GM19324 (cell line): ENCODE results near the gene OSBPL9.
"Not testable (repeated sequence)": the region's sequence is repeated elsewhere in the genome, so short reads cannot be mapped to it uniquely, and the experiment has no call there.

Experiments
- ATAC-seq: cut with Tn5 transposase; IDR thresholded peaks from one replicate; pipeline ENCODE4 v1.9.1; 2021; ENCODE audit warnings: mild to moderate bottlenecking, moderate library complexity; ENCODE audit not compliant: unreplicated experiment, low FRiP score

The OSBPL9 gene

GRCh38 chr1:51733426-51733774, 116.5 kb downstream of the OSBPL9 start:
- ATAC-seq, result not testable (repeated sequence)

DNA sequence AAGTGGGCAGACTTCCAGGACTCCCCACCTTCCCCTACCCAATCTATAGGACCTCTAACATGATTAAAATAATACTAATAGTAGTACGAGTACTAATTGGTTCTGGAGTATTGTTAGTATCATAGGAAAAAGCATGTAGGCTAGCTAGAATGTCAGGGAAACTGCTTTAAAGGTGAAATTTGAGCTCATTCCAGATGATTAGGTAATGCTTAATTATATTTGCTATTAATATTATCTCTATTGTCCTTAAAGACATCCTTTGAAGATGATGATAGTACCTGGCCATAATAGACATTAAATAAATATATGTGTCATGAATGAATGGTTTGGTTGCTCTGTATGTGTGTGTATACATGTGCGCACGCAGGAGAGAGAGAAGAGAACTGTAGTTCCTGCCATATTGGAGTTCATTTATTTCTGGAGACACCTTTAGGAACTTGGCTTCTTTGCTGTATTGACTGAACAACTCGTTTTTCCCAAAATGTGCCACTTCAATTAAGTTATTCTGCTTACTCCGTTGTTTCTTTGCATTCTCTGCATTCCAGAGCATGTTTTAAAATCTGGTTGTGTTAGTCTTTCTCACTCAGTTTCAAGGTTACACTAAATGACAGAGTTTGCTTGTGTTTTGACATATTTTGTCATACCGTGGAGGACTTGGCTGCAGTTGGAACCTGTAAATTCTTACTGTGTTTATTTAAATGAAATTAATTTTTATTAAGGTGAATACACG, 117.1 kb downstream of the OSBPL9 start:
- ATAC-seq, result no peak

DNA sequence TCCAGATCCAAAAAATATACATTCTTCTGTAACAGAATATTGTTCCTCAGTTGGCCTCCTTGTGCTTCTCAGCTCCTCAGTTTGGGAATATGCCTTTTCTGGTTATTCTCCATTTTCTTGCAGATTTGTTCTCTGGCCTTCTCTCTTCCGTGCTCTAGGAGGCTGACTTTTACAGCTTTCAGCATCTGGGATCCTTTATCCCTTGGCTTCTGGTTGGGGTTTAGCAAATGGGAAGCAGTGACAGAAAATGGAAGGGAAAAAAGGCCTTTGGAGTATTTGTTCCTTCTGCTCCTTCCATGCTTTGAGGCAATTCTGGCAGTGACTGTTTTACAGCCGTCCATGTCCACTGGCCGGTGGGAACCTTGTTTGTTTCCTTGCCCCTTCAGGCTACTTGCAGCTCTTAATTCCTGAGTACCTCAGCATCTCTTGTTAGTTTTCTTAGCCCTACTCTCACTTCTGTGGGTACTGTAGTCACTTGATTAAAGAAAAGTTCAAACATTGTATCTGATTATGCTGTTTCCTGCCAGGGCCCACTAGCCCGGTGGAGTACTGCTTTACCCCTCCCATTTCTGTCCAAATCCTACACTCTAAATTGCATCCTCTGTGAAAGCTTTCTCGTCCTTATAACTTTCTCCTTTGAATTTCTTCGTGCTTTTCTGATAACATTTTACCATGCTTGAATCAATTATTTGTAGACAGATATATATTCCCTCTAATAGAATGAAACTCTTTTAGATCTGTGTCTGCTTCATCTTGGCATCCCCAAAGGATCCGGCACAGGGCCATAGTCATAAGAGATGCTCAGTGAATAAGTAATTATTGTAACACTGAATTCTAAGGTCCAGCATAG, 118.2 kb downstream of the OSBPL9 start:
- no peak for ATAC-seq

GRCh38 chr1:51735746-51736254, 118.9 kb downstream of the OSBPL9 start:
- ATAC-seq, result no peak

DNA sequence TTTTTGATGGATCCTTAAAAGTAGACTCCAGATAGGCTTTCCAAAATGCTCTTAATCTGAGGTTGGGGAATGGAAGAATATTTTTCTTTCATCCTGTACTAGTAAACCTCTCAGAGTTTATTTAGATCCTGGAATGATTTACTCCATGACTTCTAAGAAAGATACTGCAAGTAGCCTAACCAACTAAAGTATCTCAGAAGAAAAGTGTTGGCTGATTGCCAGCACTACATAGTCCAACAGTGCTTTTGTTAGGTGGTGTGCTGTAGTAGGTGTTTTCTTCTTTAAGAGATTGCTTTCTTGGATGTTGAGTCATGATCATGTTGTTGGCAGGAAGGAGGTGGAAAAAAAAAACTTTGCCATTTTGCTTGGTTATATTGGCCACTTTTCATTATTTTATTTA, 119.8 kb downstream of the OSBPL9 start:
- no peak for ATAC-seq

GRCh38 chr1:51738681-51739080, 121.8 kb downstream of the OSBPL9 start:
- no peak for ATAC-seq

- no peak for ATAC-seq
Measured at GRCh38 chr1:51740652-51741051, 123.8 kb downstream of the OSBPL9 start.

DNA sequence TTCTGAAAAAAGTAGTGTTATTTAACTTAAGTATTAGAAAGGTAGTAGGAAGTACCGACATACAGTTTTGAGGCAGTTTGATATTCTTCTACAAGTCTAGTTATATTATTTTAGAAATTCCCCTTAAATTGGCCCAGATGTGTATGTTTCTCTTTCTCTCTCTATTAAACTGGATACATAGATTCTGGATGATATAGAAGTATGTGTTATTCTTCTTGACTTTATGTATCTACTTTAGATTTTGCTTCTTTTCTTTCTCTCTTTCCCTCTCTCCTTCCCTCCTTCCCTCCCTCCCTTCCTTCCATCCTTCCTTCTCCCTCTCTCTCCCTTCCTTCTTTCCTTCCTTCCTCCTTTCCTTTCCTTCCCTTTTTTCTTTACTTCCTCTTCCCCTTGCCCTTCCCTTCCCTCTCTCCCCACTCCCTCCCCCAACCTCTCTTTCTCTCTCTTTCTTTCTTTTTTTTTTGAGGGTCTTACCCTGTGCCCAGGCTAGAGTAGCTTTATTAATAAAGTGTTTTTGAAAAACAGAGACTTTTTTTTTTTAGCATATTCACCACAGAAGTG, 124.3 kb downstream of the OSBPL9 start:
- no peak for ATAC-seq

- no peak for ATAC-seq
Measured at GRCh38 chr1:51744506-51745303, 127.8 kb downstream of the OSBPL9 start.

DNA sequence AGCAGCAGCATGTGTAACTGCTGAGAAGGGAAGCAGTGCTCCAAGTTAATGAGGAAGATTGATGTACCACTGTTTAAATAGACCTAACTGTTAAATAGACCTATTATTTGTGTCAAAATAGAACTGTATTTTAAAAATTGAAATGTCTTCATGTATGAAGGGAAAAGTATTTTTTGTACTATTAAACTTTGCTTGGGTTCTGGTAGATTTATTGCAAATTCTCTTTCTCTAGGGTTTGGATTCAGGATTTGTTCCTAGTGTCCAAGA, 128.3 kb downstream of the OSBPL9 start:
- ATAC-seq, result no peak

DNA sequence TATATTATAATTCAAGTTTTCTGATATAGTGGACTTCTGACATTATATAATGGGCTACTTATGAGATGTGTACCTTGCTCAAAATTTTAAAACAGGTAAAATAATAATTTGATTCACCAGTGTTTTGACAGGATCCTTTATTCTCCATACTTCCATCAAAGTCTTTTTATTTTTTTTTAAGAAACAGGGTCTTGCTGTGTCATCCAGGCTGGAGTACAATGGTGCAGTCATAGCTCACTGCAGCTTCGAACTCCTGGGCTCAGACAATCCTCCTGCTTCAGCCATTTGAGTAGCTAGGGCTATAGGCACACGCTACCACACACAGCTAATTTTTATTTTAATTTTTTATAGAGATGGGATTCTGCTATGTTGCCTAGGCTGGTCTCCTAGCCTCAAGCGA, 132.3 kb downstream of the OSBPL9 start:
- no peak for ATAC-seq

GRCh38 chr1:51750218-51750617, 133.3 kb downstream of the OSBPL9 start:
- no peak for ATAC-seq

- no peak for ATAC-seq
Measured at GRCh38 chr1:51750729-51751128, 133.8 kb downstream of the OSBPL9 start.

DNA sequence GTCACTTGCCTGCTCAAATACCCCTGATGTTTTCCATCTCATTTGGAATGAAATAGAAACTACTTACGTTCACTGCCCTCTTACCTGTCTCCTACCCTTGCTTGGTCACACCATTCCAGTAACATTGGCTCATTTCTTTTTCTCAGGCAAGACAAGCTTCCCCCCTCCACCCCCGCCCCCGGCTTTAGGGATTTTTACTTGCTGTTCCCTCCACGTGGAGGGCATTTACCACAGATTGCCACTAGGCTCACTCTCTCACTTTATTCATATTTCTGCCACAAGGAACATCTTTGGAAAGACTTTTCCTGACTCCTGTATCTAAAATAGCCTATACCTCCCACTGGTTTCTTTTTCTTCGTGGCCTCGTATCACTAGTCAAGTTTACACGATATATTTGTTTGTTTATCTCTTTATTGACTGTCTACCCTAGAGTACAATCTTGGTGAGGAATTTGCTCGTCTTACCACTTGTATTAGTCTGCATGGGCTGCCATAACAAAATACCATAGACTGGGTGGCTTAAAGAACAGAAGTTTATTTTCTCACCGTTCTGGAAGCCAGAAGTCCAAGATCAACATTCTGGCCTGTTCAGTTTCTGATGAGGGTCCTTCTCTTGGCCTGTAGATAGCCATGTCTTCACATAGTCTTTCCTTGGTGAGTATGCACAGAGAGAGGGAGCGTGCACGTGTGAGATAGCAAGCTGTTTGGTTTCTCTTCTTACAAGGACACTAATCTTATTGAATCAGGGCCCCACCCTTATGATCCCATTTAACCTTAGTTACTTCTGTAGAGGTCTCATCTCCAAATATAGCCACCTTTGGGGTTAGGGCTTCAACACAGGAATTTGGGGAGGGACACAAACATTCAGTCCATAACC, 135.4 kb downstream of the OSBPL9 start:
- ATAC-seq, result no peak

DNA sequence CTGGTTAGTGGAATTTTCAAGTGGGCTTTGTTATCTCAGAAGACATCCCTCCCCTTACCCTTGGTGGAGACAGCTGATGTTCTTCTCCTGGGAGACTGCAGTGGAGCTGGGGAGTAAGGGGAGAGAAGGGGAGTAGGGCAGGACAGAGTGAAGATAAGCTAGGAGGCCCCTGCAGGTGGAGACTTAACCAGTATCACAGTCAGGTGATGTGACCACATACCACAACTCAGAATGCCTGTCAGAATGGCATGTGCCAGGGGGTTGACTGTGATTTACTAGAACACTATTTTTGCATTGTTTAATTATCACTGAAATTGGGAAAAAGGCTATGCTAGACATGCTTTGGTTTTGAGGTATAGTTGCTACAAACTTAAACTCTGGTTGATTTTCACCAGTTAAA, 137.1 kb downstream of the OSBPL9 start:
- ATAC-seq, result no peak

DNA sequence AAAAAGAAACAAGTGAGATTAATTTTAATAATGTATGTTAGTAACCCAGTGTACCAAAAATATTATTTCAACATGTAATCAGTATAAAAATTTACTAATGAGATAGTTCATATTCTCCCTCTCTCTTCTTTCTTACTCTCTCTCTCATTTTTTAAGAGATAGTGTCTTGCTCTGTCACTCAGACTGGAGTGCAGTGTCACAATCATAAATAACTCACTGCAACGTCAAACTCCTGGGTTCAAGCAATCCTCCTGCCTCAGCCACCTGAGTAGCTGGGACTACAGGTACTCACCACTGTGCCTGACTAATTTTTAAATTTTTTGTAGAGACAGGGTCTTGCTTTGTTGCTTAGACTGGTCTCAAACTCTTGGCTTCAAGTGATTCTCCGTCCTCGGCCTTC, 137.8 kb downstream of the OSBPL9 start:
- ATAC-seq, result no peak

GRCh38 chr1:51755437-51755836, 138.5 kb downstream of the OSBPL9 start:
- no peak for ATAC-seq

DNA sequence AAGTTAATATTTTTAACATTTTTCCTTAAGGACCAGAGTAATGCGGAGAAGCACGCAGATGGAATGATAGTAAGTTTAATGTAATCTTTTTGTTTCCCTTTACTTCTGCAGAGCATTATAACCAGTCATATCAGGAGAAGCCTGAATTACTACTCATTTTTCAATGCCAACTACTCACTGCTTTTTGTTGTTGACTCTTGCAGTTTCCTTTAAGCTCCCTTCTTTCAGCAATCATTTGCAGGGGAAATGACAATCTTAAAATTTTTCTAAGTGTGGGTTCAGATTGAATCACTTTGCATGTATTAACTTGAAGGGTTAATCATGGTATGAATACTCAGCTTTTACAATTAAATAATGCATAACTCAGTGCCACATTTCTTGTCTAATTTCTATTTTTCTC, 139.4 kb downstream of the OSBPL9 start:
- ATAC-seq, result no peak

GRCh38 chr1:51758310-51758709, 141.4 kb downstream of the OSBPL9 start:
- ATAC-seq, result no peak

- no peak for ATAC-seq
Measured at GRCh38 chr1:51760872-51761271, 144.0 kb downstream of the OSBPL9 start.
